K562 (cell line): ENCODE data around the gene RPL35. TPM values are rescaled to one million over a fixed set of nuclear protein-coding genes. Genes with fewer than 3 reads are reported as not detected.

Experiments used
- ATAC-seq: fragments of 200-7000 bp; cut with Tn5 transposase; 3 replicates; pipeline ENCODE4 v1.9.1; 2020; ENCODE audit warnings: moderate library complexity
- BruUV-seq: library from RNA; stranded (reverse); fragments of 400-500 nt; replicated peaks from 2 replicates; lab custom pipeline; 2021; lab: Mats Ljungman, UMichigan
- CTCF ChIA-PET: fragments of 300-600 bp; formaldehyde crosslinking; extraction: SDS; loops from one replicate; lab custom pipeline; 2021; ENCODE audit warnings: low intra/inter-chr PET ratio; lab: Yijun Ruan, JAX
- POLR2A ChIA-PET: fragments of 300-600, 350-650 bp; sonication (Branson Sonifier 250); formaldehyde crosslinking; extraction: SDS; loops from one replicate; lab custom pipeline; 2021; ENCODE audit warnings: antibody characterized with exemption, inconsistent platforms; lab: Yijun Ruan, JAX
- DNase-seq, 4 experiments: peaks; one replicate each; pipeline versions ENCODE4 v3.0.0 to v3.0.0-alpha.2; 2011 to 2018; ENCODE audit warnings: low spot score in 3 of 4, mixed read lengths in 3 of 4; ENCODE audit errors: extremely low read depth in 1 of 4
- FAIRE-seq: peaks from 2 replicates; lab custom pipeline; 2011; peaks lifted over from hg19 to GRCh38; lab: Jason Lieb, UNC
- H2AFZ ChIP-seq: 2 replicates; pipeline ENCODE4 v1.6.0; 2011; ENCODE audit warnings: low read depth, low read length, control low read depth, inconsistent platforms
- H3K27ac ChIP-seq: fragments of 200-600 bp; 3 replicates; pipeline ENCODE4 v1.8.0; 2011; ENCODE audit warnings: low read depth, mild to moderate bottlenecking, control low read depth, inconsistent platforms, low read length, moderate library complexity, mixed read lengths; ENCODE audit errors: extremely low read depth
- H3K27me3 ChIP-seq, 2 experiments: fragments of 300-600 bp in 1 of 2; 2 replicates in 1 of 2; 3 replicates in 1 of 2; pipeline versions ENCODE4 v1.6.0 to v1.8.0; 2011; ENCODE audit warnings: inconsistent platforms in 2 of 2, low read length in 2 of 2, mild to moderate bottlenecking in 1 of 2, mixed read lengths in 1 of 2, moderate library complexity in 1 of 2; ENCODE audit not compliant: control insufficient read depth in 2 of 2, insufficient read depth in 2 of 2
- H3K36me3 ChIP-seq: fragments of 300-600 bp; 3 replicates; pipeline ENCODE4 v1.8.0; 2011; ENCODE audit warnings: mild to moderate bottlenecking, low read length, inconsistent platforms; ENCODE audit not compliant: control insufficient read depth, insufficient read depth
- H3K4me1 ChIP-seq, 2 experiments: fragments of 200-600 bp in 1 of 2; replicated peaks in 1 of 2; 2 replicates in 1 of 2; 3 replicates in 1 of 2; pipeline versions ENCODE4 v1.5.1 to v1.8.0; 2011; ENCODE audit warnings: inconsistent platforms in 2 of 2, low read length in 2 of 2, mild to moderate bottlenecking in 1 of 2, mixed read lengths in 1 of 2, moderate library complexity in 1 of 2; ENCODE audit not compliant: control insufficient read depth in 2 of 2, insufficient read depth in 2 of 2
- H3K4me2 ChIP-seq: 2 replicates; pipeline ENCODE4 v1.6.1; 2011; ENCODE audit warnings: low read length, control low read depth, inconsistent platforms, mixed read lengths; ENCODE audit not compliant: insufficient read depth
- H3K4me3 ChIP-seq: fragments of 200-600 bp; sonication (generic), shearing (Covaris generic); 2 replicates; pipeline ENCODE4 v1.5.1; 2016; ENCODE audit warnings: control low read depth, inconsistent platforms
- H3K79me2 ChIP-seq: fragments of 200-600 bp; 3 replicates; pipeline ENCODE4 v1.8.0; 2011; ENCODE audit warnings: low read length, inconsistent platforms; ENCODE audit not compliant: control insufficient read depth, insufficient read depth
- H3K9ac ChIP-seq, 2 experiments: 2 replicates each; pipeline versions ENCODE4 v1.6.0 to v1.6.1; 2011; ENCODE audit warnings: low read depth in 2 of 2, low read length in 2 of 2, control low read depth in 1 of 2, inconsistent platforms in 1 of 2, mild to moderate bottlenecking in 1 of 2, mixed read lengths in 1 of 2; ENCODE audit not compliant: insufficient read depth in 1 of 2
- H3K9me1 ChIP-seq: one replicate; pipeline ENCODE4 v1.6.0; 2011; ENCODE audit warnings: inconsistent platforms, mild to moderate bottlenecking, low read length, moderate library complexity; ENCODE audit not compliant: control insufficient read depth, insufficient read depth
- H3K9me3 ChIP-seq: replicated peaks from 2 replicates; pipeline ENCODE4 v1.5.1; 2011; ENCODE audit warnings: low read depth, low read length, inconsistent platforms; ENCODE audit not compliant: control insufficient read depth, insufficient read depth
- H4K20me1 ChIP-seq: replicated peaks from 2 replicates; pipeline ENCODE4 v1.6.1; 2011; ENCODE audit warnings: low read length, inconsistent platforms, mixed read lengths; ENCODE audit not compliant: control insufficient read depth, insufficient read depth
- CHD1 ChIP-seq: fragments of 200-600 bp; sonication (generic); IDR thresholded peaks from one replicate; pipeline ENCODE4 v1.6.1; 2012; ENCODE audit warnings: mild to moderate bottlenecking, moderate library complexity, low read length, inconsistent platforms
- CREB5 ChIP-seq: fragments of 250-450 bp; sonication (Bioruptor Pico); IDR thresholded peaks from 2 replicates; pipeline ENCODE4 v1.5.0; 2020; ENCODE audit warnings: mild to moderate bottlenecking
- MXI1 ChIP-seq: IDR thresholded peaks from 2 replicates; pipeline ENCODE4 v1.6.1; 2011; ENCODE audit warnings: low read depth, mild to moderate bottlenecking, improper control_type of control experiment, low read length
- POLR2AphosphoS5 ChIP-seq: IDR thresholded peaks from 2 replicates; pipeline ENCODE4 v1.6.1; 2011; ENCODE audit warnings: mild to moderate bottlenecking, low read depth, low read length, moderate library complexity; ENCODE audit not compliant: control insufficient read depth, insufficient read depth
- PTBP1 ChIP-seq: fragments of 200-400 bp; formaldehyde crosslinking; IDR thresholded peaks from 2 replicates; pipeline ENCODE4 v1.6.1; 2017; ENCODE audit warnings: low read depth, low read length
- RFX7 ChIP-seq: fragments of 250-450 bp; sonication (Bioruptor Pico); IDR thresholded peaks from 2 replicates; pipeline ENCODE4 v1.5.1; 2021; ENCODE audit warnings: mild to moderate bottlenecking
- SP1 ChIP-seq: sonication (generic); formaldehyde crosslinking; IDR thresholded peaks from 2 replicates; pipeline ENCODE4 v1.8.1; 2022; ENCODE audit warnings: mild to moderate bottlenecking, missing genetic modification reagents
- SRSF1 ChIP-seq: fragments of 200-400 bp; formaldehyde crosslinking; IDR thresholded peaks from 2 replicates; pipeline ENCODE4 v1.6.1; 2017; ENCODE audit warnings: mild to moderate bottlenecking, low read depth, low read length, moderate library complexity
- XRCC3 ChIP-seq: fragments of 450-650 bp; IDR thresholded peaks from 2 replicates; pipeline ENCODE4 v1.6.1; 2017; ENCODE audit warnings: mild to moderate bottlenecking, moderate library complexity
- ZNF282 ChIP-seq: sonication (generic); formaldehyde crosslinking; IDR thresholded peaks from 2 replicates; pipeline ENCODE4 v1.8.1; 2023; ENCODE audit warnings: missing genetic modification reagents
- WGBS: fragments of 100-300 bp; shearing (Covaris generic); methylation state at CpG from one replicate; pipeline ENCODE4 v1.1.6; 2016; ENCODE audit warnings: low coverage, mixed read lengths; ENCODE audit not compliant: insufficient coverage; ENCODE audit errors: missing lambda C conversion rate; 5-methylcytosine and 5-hydroxymethylcytosine counted together
- in situ Hi-C: fragments of 300-500 bp; cut with MboI; formaldehyde crosslinking; loops from 4 replicates; pipeline ENCODE4 v1.15.0; 2018; ENCODE audit warnings: inconsistent platforms, mixed read lengths
- intact Hi-C: fragments of 100-400 bp; cut with micrococcal nuclease; formaldehyde crosslinking; loops from 2 replicates; pipeline ENCODE4 v1.14.2; 2022
- polyA plus RNA-seq, 8 experiments: library from polyadenylated mRNA; depleted of rRNA in 4 of 8; stranded (reverse) in 5 of 8; unstranded in 3 of 8; fragments of >200 nt; fragmentation: Nextera tagmentation in 2 of 8; fragmentation: Illumina TruSeq in 1 of 8; extraction: Ambion mirVana in 2 of 8; extraction: Trizol in 1 of 8; gene quantifications; 2 replicates each; pipeline versions ENCODE4 v1.2.1 to v1.2.3, GENCODE V29; 2011 to 2014; ENCODE audit warnings: inconsistent platforms in 1 of 8, missing spikeins in 1 of 8
- total RNA-seq, 7 experiments: library from RNA; depleted of rRNA in 6 of 7; stranded (reverse); fragments of >200 nt in 6 of 7; fragmentation: Illumina TruSeq in 2 of 7; extraction: Trizol in 2 of 7; gene quantifications; 2 replicates each; pipeline versions ENCODE4 v1.2.1 to v1.2.3, GENCODE V29; 2011 to 2021; ENCODE audit warnings: low replicate concordance in 1 of 7
- TF ChIP-seq, protein P1 (sequence below): sonication (generic); formaldehyde crosslinking; IDR thresholded peaks from 2 replicates; pipeline ENCODE4 v1.8.0; 2023; ENCODE audit warnings: mild to moderate bottlenecking, missing genetic modification reagents
- TF ChIP-seq, protein P2 (sequence below): fragments of 250-450 bp; sonication (Bioruptor Pico); IDR thresholded peaks from 2 replicates; pipeline ENCODE4 v1.8.0; 2021; ENCODE audit warnings: borderline replicate concordance, mild to moderate bottlenecking, moderate library complexity; ENCODE audit not compliant: poor library complexity, severe bottlenecking
- TF ChIP-seq, protein P3 (sequence below): IDR thresholded peaks from 2 replicates; pipeline ENCODE4 v1.6.1; 2014; ENCODE audit warnings: antibody characterized with exemption

RPL35 gene
- total and polyA plus RNA-seq, 9 of the 15 experiments (the other 6 are each of a cell fraction or from before 2014, with no cell fraction given) = 1,755 to 5,101 (median 3,405) TPM

DNA sequence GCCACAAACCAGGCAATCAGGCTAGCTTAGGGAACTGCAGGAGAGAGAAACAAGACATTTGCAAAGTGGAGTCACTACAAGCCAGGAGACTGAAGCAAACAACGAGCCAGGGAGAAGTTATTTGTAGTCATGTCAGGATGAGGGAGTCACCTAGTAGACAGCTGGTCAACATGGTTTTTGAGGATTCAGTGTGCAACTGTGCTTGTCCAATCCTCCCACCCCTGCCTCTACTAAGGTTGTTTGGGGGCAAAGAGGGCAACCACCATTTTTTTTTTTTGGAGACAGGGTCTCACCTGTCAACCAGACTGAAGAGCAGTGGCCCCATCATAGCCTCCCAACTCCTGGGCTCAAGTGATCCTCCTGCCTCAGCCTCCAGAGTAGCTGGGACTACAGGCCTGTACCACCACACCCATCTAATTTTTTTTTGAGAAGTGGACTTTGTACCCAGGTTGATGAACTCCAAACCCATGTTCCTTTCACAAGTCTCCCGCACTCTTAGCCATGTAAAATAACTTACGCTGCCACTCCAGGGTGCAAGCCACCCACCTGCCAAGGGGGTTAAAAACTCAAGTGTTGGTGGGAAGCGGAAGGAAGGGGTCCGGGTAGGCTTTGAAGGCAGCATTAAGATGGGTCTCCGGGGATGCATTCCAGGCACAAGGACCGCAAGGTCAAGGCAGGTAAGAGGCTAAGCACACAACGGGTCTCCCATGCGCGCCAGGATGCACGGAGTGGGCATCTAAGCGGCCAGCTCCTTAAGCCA, 995 bp downstream of the RPL35 start:
- peaks cover 22 to 47% of the 10 kb centered on the region in 2 experiments for H3K4me1 ChIP-seq
- H3K27ac ChIP-seq = peak overlapping the region; percentile 94
- H3K36me3 ChIP-seq = peaks cover 59% of the 10 kb centered on the region
- no peak for ATAC-seq
- H3K9ac ChIP-seq = peak overlapping the region; percentile 97 to 100
- H3K9me1 ChIP-seq = peaks cover 15% of the 10 kb centered on the region
- peaks cover 51% of the 10 kb centered on the region for H4K20me1 ChIP-seq
- TF ChIP-seq PTBP1 = 0 out of 2 replicates have a peak, but pooled peaks have one; percentile 35
- TF ChIP-seq, protein P1, sequence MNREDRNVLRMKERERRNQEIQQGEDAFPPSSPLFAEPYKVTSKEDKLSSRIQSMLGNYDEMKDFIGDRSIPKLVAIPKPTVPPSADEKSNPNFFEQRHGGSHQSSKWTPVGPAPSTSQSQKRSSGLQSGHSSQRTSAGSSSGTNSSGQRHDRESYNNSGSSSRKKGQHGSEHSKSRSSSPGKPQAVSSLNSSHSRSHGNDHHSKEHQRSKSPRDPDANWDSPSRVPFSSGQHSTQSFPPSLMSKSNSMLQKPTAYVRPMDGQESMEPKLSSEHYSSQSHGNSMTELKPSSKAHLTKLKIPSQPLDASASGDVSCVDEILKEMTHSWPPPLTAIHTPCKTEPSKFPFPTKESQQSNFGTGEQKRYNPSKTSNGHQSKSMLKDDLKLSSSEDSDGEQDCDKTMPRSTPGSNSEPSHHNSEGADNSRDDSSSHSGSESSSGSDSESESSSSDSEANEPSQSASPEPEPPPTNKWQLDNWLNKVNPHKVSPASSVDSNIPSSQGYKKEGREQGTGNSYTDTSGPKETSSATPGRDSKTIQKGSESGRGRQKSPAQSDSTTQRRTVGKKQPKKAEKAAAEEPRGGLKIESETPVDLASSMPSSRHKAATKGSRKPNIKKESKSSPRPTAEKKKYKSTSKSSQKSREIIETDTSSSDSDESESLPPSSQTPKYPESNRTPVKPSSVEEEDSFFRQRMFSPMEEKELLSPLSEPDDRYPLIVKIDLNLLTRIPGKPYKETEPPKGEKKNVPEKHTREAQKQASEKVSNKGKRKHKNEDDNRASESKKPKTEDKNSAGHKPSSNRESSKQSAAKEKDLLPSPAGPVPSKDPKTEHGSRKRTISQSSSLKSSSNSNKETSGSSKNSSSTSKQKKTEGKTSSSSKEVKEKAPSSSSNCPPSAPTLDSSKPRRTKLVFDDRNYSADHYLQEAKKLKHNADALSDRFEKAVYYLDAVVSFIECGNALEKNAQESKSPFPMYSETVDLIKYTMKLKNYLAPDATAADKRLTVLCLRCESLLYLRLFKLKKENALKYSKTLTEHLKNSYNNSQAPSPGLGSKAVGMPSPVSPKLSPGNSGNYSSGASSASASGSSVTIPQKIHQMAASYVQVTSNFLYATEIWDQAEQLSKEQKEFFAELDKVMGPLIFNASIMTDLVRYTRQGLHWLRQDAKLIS (CRISPR knock-in tag) = peak; percentile 30; the same call in 1 of the 2 replicates
- TF ChIP-seq SRSF1 = no peak
- peak; percentile 42; the same call in 1 of the 2 replicates for TF ChIP-seq SP1 (CRISPR knock-in tag)
- no peak for TF ChIP-seq RFX7 (CRISPR knock-in tag)
- TF ChIP-seq ZNF282 (CRISPR knock-in tag) = peak; percentile 81; the same call in 1 of the 2 replicates
- TF ChIP-seq CHD1 = peak; percentile 83
- TF ChIP-seq POLR2AphosphoS5 = 0 out of 2 replicates have a peak, but pooled peaks have one; percentile 6
- TF ChIP-seq XRCC3 = no peak
- TF ChIP-seq MXI1 = no peak
- TF ChIP-seq, protein P2, sequence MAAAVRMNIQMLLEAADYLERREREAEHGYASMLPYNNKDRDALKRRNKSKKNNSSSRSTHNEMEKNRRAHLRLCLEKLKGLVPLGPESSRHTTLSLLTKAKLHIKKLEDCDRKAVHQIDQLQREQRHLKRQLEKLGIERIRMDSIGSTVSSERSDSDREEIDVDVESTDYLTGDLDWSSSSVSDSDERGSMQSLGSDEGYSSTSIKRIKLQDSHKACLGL (CRISPR knock-in tag) = peak; percentile 63
- TF ChIP-seq CREB5 (CRISPR knock-in tag) = no peak
- TF ChIP-seq, protein P3, sequence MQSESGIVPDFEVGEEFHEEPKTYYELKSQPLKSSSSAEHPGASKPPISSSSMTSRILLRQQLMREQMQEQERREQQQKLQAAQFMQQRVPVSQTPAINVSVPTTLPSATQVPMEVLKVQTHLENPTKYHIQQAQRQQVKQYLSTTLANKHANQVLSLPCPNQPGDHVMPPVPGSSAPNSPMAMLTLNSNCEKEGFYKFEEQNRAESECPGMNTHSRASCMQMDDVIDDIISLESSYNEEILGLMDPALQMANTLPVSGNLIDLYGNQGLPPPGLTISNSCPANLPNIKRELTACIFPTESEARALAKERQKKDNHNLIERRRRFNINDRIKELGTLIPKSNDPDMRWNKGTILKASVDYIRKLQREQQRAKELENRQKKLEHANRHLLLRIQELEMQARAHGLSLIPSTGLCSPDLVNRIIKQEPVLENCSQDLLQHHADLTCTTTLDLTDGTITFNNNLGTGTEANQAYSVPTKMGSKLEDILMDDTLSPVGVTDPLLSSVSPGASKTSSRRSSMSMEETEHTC = 0 out of 2 replicates have a peak, but pooled peaks have one; percentile 5
- TF ChIP-seq, all 486 proteins: peak for 8
- DNase-seq = peak in 1 of 4 experiments; percentile 50
- Histone ChIP-seq H3K79me2 (peaks cover 59% of the 10 kb centered on the region), H2AFZ (no peak overlapping the region), H3K4me3 (peak overlapping the region; percentile 99), H3K9me3 (no peaks in the 10 kb centered on the region; the same call in 1 of the 2 replicates), H3K4me2 (peak overlapping the region; percentile 98), H3K27me3 (no peaks in the 10 kb centered on the region)
- FAIRE-seq = peak; percentile 54
- BruUV-seq = no TSS peak
- POLR2A ChIA-PET = interaction anchor here (0.6 to 2.9 kb wide), 18 partner anchors 9 to 413 kb away, joined by 3 to 39 read pairs (median 6); partner anchors contain the start of genes NR6A1 and WDR38
- CTCF ChIA-PET = interaction anchor here (1.1 kb wide), 1 partner anchor 149 kb away, joined by 3 read pairs; no protein-coding TSS in a partner anchor
- intact Hi-C loops (no loop called here), in situ Hi-C loops (loop anchor here (10.0 kb wide), 1 partner anchor 284 kb away; the partner anchor contains the start of gene SCAI)
- WGBS = 2% methylated on average over 12 of the region's 12 CpGs
